Thyroid gland (tissue), 4 donors: ENCODE measurements around the gene KCNQ4.

Experiments used
- CTCF ChIP-seq, 6 experiments: fragments of 200-600 bp in 3 of 6; fragments of 450-650 bp in 3 of 6; sonication (generic) in 3 of 6; IDR thresholded peaks; one replicate each; pipeline ENCODE4 v1.5.1; 2016 to 2019; ENCODE audit warnings: antibody characterized with exemption in 6 of 6, mild to moderate bottlenecking in 2 of 6, inconsistent platforms in 1 of 6, moderate library complexity in 1 of 6
- POLR2A ChIP-seq, 2 donors: fragments of 450-650 bp; IDR thresholded peaks; one replicate each; pipeline ENCODE4 v1.6.1; 2017; ENCODE audit warnings: antibody characterized with exemption in 2 of 2, mild to moderate bottlenecking in 2 of 2, moderate library complexity in 1 of 2

DNA sequence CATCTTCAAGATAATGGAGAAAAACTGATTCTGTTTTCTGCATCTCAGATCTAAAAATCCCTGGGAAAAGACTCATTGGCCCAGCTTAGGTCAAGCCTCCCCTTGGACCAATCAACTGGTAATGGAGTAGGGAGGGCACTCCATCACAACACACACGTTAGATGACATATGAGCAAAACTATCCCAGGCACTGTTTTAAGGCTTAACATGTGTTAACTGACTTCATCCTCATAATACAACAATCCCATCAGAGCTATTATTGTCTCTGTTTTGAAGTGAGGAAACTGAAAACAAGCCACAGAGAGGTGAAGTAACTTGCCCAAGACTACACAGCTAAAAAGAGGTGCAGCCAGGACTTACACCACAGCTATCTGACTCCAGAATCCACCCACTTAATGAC lies 93.3 kb downstream of the KCNQ4 start:
- TF ChIP-seq CTCF (IDR thresholded peaks at IDR 0.05) = no peak
- TF ChIP-seq POLR2A (IDR thresholded peaks at IDR 0.05) = no peak
